ENCODE data around the gene CDH4. TPM values are rescaled to one million over a fixed set of nuclear protein-coding genes. Genes with fewer than 3 reads are reported as not detected.

Gene CDH4
- total RNA-seq, 1 donor: 0.18 TPM

- no peak for DNase-seq (ENCODE audit: low read depth)
- no peak for TF ChIP-seq CTCF (IDR thresholded peaks at IDR 0.05; ENCODE audit: insufficient read depth, low read length)
- no peak overlapping the region for H3K4me3 ChIP-seq (ENCODE audit: low read depth, low read length)
Observed at GRCh38 chr20:61587681-61588289, 335.7 kb downstream of the CDH4 start.

DNA sequence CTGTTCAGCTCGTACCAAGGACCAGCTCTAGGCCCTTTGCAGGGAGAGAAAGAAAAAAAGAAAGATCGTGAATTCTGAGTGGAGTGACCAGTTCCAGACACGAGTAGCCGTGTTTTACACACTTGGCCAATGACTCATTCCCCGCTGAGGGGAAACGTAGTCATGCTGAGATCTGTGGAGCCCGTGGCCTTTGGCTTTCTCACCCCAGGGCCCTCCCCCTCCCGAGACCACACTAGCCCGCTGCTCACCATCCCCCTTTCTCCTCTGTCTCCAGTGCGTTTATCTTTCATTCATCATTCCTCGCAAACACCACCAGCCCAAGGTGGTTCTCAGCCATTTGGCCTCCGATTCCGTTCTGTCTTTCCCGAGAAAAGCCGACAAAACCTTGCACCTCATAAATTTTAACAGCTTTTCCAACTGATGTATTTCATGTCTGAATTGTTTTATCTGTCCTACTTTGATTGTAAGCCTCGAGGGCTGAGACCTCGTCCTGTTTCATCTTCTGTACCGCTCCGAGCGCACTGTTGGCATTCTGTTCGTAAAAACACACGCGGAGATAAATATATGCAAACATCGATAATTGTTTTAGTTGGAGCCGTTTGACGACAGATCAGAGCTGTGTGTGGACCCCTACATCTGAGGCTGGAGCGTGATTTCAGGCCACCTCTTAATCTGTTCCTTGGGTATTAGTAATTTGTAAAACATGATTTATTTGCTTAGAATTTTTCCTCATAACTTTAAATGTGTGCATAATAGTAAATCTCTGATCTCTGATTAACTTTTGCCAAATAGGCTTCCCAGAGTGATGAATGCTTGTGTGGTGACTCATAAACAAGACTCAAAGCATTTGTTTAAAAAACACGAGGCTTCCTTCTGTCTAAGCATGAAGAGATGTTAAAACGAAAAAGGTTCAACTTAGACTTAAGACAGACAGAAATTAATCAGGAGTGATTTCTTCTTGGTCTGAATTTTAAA, 336.6 kb downstream of the CDH4 start:
- peak; percentile 83 for DNase-seq (ENCODE audit: low read depth)
- TF ChIP-seq CTCF (IDR thresholded peaks at IDR 0.05; ENCODE audit: insufficient read depth, low read length): no peak
- H3K4me3 ChIP-seq (ENCODE audit: low read depth, low read length): no peak overlapping the region

DNA sequence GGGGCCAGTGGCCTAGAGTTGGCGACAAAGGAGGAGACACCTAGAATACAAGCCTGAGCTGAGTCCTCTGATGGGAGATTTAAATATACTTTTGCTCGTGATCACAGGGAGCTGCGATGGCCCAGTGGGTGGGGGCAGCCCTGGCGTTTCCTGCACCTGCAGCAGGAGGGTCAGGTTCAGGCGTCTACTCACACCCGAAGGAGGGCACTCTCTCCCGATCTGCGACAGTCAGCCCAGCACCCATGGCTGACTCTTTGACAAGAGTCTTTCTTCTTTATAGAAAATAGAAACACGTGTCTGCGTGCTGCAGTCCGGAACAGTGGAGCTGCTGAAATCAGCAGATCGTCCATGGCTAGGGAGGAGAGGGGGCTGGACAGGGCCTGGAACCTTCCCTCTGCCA, 338.2 kb downstream of the CDH4 start:
- no peak for DNase-seq (ENCODE audit: low read depth)
- no peak for TF ChIP-seq CTCF (IDR thresholded peaks at IDR 0.05; ENCODE audit: insufficient read depth, low read length)
- no peak overlapping the region for H3K4me3 ChIP-seq (ENCODE audit: low read depth, low read length)

GRCh38 chr20:61593516-61593915, 341.5 kb downstream of the CDH4 start:
- no peak for DNase-seq (ENCODE audit: low read depth)
- no peak overlapping the region for H3K4me3 ChIP-seq (ENCODE audit: low read depth, low read length)
- TF ChIP-seq CTCF (IDR thresholded peaks at IDR 0.05; ENCODE audit: insufficient read depth, low read length): no peak

DNA sequence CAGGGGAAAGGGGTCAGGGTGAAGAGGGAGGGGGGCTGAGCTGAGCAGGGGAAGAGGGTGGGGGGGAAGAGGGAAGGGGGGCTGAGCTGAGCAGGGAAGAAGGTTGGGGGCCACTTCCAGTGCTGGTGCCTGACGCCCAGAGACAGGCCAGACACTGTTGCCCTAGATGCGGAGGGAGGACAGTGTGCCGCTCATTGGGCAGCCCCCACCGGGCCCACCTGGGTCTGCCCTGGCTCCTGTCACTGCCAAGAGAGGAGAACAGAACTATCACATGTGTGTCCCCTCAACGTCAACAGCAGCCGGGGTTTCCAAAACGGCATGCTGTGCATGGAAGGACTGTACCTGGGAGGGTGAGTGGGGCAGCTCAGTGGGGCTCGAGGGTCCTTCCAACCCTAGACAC, 342.1 kb downstream of the CDH4 start:
- H3K4me3 ChIP-seq (ENCODE audit: low read depth, low read length): no peak overlapping the region
- DNase-seq (ENCODE audit: low read depth): no peak
- TF ChIP-seq CTCF (IDR thresholded peaks at IDR 0.05; ENCODE audit: insufficient read depth, low read length): no peak

DNA sequence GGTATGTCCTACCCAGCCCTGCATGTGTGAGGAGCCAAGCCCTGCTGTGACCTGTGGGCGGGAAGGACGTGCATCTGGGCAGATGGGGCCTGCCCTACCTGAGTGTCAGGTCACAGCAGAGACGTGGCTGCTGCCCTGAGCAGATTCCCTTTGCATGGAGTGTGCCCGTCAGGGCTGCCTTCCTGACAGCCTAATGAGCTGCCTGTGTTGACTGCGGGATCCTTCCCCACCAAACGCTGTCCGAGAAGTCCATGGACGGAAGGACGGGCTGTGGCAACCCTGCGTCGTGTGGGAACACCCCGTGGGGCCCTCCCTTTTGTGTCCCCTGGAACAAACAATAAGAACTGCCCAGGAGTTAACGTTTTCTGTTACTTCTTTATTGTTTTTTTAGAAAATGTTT, 343.2 kb downstream of the CDH4 start:
- no peak for TF ChIP-seq CTCF (IDR thresholded peaks at IDR 0.05; ENCODE audit: insufficient read depth, low read length)
- no peak for DNase-seq (ENCODE audit: low read depth)
- no peak overlapping the region for H3K4me3 ChIP-seq (ENCODE audit: low read depth, low read length)
